SK-N-MC (cell line): Measurements from ENCODE around the gene FOXP1.

Experiments
- EZH2 ChIP-seq: fragments of 200-600 bp; sonication (generic); IDR thresholded peaks from one replicate; pipeline ENCODE4 v1.6.1; 2017; ENCODE audit warnings: antibody characterized with exemption
- POLR2AphosphoS5 ChIP-seq: IDR thresholded peaks from 2 replicates; pipeline ENCODE4 v1.6.1; 2012; ENCODE audit warnings: mild to moderate bottlenecking, low read depth, low read length, borderline replicate concordance

DNA sequence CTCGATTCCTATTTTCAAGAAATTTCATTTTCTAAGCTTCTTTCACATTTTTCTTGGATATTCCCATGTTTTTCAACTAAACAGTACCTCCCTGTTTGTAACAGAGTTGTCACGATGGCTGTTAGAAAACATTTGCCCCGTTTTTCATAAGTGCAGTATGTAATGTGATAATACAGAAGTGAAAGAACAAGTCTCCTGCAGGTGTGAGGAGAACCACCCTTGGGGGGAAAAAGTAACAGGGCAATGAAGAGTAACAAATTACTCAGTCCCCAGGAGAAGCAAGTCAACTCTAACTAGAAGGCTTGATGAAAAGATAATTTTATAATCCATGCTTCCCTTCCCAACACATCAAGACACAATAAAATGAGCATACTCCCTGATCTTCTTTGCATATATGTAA lies 493.3 kb downstream of the FOXP1 start:
- TF ChIP-seq POLR2AphosphoS5 (no peak), EZH2 (no peak)
